ENCODE data around the gene FIBP.

FIBP gene

DNA sequence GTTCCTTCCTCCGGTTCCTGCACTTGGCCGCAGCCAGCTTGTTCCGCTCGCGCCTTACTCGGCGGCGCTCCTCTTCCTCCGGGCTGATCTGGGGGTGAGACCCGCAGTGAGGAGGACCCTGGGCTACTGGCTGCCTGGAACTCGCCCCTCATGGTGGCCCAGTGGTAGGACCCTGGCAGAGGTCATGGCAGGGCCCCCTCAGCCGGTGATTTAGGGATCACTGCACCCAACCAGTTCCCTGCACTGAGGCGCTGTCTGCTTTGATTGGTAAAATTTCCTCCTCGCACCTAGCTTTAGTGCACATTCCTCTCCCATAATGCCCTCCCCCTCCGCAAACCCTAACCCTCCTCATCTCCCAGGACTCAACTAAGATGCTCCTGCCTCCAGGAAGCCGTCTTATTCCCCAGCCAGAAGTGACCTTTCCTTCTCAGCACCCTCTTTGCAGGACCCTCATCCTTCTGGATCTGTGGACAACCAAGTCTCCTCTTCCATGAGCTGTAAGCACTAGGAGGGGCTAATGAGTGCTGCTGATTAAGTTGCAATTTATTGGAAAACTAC lies 5.8 kb upstream of the FIBP start:
- Histone ChIP-seq H3K4me3 (peak overlapping the region in 4 of 7 experiments; percentile 5 to 18 (median 10)), H3K27ac (peak overlapping the region; percentile 40 to 98 (median 83))

DNA sequence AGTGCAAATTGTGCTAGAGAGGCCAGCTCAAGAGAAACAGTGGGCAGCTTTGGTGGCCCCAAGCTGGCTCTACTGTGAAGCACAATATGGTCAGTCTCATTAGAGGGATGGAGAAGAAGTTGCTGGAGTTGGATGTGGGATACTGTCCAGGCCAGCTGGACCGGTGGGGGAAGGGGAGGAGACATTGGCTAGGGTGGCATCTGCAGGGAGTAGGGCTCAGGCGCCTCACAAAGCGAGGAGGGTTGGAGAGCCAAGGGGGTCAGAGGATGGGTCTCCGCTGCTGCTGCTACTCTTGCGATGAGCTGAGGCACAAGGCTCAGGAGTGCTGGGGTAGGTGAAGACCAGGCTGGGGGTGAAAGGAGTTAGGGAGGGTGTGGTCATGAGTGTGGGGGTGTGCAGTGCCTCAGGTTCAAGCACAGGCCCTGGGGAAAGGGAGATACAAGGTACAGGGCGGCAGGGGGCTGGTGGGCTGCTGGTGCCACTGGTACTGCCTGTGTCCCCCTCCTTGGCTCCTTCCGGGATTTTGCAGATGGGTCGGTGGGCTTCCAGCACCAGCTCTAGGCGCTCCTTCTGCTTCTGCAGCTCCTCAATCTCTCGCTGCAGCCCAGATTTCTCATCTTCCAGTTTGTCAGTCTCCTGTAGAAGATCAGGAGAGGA lies 4.5 kb upstream of the FIBP start:
- H3K4me3 ChIP-seq = peak overlapping the region in 4 of 7 experiments; percentile 11 to 78 (median 58)

DNA sequence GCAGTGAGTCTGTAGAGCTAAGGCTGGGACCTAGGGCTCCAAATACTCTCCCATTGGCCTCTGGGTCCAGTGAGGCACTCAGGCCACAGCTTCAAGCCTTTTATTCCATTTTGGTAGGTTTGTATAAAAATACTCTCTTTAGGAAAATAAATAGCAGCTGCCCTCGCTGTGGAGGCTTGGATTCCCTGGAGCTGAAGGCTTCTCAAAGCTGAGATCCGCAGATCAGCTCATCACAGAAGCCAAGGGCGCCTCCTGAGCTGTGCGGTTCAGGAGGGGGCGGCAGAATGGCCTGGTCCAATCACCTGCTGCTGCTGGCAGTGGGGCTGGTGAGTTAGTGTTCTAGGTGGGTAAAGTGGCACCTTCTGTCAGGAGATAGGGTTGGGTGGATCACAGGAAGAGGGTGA lies 3.9 kb upstream of the FIBP start:
- peak overlapping the region; percentile 52 to 78 (median 62) for H3K4me3 ChIP-seq

More for the DNA sequence above, 4.5 kb upstream of the FIBP start:
- H3K27ac ChIP-seq = peak overlapping the region in 18 of 21 experiments; percentile 68 to 98 (median 88)

DNA sequence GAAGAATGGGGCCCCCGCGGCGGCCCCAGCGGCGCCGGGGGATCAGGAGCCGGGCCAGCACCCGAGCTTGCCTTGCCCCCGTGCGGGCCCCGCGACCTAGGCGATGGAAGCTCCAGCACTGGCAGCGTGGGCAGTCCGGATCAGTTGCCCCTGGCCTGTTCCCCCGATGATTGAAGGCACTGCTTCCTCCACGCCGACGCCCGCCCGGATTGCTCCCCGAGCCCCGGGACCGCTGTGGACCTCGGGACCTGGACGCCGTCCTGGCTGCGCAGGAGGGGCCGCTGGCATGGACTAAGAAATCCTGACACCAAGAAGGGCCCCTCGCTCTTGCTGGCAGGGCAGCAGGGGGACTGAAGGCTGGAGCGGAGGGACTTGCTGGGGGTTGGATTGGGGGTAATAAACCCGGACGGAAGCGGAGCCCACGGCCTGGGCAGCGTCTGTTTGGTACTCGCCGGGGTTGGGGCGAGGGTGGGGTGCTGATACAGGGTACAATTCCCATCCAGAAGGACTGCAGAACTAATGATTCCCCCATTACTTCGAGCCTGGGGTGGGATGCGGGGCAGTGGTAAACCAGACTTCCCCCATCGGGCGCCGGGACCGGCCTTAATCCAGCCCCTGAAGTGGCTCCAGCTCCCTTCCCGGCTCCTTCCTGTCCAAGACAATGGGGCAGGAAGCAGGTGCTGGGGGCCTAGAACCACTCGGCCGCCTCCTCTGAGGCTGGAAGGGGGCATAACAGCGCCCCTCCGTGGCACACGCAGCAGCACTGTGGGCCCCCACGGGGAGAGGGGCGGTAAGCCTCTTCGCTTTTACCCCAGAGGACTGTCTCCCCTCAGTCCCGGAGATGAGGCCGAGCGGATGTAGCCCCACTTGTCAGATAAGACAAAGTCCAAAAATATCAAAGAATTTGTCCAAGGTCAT lies 3.2 kb upstream of the FIBP start:
- peak overlapping the region; percentile 60 to 98 (median 88) for H3K27ac ChIP-seq

More for the DNA sequence above, 3.9 kb upstream of the FIBP start:
- peak overlapping the region in 19 of 21 experiments; percentile 80 to 98 (median 89) for H3K27ac ChIP-seq

DNA sequence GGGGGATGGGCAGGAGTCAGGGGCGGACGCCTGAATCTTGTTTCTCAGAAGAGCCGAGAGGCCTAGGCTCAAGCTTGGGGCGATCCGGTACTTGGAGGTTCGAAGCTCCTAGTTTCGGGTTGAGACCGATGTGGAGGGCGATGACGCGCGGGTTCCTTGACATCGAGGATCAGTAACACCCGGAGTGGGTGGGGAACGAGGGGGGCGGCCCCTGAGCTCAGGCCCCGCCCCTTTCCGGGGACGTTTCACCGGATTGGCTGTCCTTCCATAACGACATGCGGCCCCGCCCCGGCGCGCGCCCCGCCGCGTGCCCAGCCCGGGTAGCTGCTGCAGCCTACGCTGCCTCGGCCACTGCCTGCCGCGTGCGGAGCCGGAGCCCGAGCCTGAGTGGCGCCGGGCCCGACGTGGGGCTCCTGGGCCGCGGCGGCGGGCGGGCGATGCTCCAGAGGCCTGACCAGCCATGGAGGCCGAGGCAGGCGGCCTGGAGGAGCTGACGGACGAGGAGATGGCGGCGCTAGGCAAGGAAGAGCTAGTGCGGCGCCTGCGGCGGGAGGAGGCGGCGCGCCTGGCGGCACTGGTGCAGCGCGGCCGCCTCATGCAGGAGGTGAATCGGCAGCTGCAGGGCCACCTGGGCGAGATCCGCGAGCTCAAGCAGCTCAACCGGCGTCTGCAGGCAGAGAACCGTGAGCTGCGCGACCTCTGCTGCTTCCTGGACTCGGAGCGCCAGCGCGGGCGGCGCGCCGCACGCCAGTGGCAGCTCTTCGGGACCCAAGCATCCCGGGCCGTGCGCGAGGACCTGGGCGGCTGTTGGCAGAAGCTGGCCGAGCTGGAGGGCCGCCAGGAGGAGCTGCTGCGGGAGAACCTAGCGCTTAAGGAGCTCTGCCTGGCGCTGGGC lies 2.3 kb upstream of the FIBP start, which contains the start of gene CCDC85B:
TSS of gene CCDC85B (plus strand) at position 350 of the 895 bp plus-strand sequence. CDS start at position 461, 111 bp downstream.
- Histone ChIP-seq H3K27ac (peak within 1 kb of the TSS; percentile 60 to 98 (median 89)), H3K4me3 (peak within 1 kb of the TSS; percentile 52 to 78 (median 62))

More for the DNA sequence above, 3.2 kb upstream of the FIBP start:
- peak overlapping the region; percentile 52 to 78 (median 62) for H3K4me3 ChIP-seq

DNA sequence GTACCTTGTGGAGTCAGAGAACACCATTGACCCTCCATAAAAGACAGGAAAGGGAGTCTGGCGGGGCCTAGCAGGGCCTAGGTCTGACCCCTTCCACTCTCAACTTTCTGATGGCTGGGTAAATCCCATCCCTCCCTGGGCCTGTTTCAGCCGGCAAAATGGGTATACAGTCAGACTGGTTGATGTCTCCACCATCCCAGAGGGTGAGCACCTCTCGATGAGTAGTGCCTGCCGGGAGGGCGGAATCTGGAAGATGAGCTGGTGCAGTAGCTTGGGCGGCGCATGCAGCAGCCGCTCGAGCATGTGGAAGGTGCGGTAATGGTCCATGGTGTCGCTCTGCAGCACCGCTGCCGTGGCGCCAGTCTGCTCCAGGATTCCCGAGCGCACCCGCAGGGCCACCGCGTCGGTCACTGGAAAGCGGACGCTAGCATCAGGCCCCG lies 528 bp downstream of the FIBP start:
- Histone ChIP-seq H3K27ac (peak overlapping the region; percentile 47 to 98 (median 89)), H3K4me3 (peak overlapping the region; percentile 47 to 78 (median 63))

DNA sequence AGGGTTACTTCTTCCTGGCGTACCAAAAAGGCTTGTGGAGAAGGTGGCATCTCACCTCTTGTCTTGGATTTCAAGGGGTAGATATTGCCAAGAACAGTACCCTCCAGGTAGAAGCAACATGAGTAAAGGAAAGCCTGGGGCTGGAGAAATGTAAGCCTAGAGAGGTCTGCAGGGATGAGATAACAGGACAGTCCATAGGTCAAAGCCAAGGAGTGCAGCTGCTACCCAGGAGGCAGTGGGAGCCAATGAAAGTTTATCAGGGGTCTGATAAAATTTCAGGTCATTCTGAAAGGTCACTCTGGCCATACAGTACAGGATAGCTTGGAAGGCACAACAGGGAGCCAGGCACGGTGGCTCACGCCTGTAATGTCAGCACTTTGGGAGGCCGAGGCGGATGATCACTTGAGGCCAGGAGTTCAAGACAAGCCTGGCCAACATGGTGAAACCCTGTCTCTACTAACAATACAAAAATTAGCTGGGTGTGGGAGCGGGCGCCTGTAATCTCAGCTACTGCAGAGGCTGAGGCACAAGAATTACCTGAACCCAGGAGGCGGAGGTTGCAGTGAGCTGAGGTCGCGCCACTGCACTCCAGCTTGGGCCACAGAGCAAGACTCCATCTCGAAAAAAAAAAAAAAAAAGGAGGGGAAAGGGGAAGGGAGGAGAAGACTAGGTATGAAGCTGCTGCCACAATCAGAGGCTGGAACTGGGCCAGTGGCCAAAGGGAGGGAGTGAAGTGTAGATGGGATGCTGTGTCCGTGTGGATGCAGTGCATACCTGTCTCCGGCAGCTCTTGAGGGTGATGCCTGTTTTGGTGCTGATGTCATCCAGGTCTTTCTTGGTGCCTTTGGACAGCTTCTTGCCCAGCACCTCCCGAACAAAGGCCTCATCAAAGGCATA lies 1.2 kb downstream of the FIBP start:
- Histone ChIP-seq H3K27ac (peak overlapping the region in 20 of 21 experiments; percentile 80 to 98 (median 89)), H3K4me3 (peak overlapping the region; percentile 47 to 78 (median 63))

DNA sequence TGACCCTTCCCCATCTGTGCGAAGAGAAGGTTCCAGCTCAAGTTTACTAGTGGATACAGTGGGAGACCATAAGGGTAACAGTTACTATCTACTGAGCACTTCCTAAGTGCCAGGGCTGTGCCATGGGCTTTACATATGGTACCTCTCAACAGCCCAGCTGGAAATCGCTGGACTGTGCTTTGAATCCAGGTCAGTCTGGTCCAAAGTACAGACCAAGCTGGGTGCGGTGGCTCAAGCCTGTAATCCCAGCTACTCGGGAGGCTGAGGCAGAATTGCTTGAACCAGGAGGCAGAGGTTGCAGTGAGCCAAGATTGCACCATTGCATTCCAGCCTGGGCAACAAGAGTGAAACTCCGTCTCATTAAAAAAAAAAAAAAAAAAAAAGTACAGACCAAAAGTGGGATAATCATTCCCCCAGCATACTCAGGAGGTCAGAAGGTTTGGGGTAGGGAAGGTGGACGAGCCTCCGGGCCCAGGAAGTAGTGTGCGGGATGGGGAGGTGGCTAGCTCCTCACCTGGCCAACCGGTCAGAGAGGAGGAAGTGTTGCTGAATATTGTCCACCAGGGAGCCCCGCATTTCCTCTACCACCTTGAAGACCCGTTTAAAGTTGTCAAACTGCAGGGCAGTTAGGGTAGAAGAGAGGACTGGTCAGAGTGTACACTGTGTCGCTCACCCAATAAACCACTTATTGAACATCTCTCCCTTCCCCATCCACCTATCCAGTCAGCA lies 2.3 kb downstream of the FIBP start:
- Histone ChIP-seq H3K4me3 (no peak overlapping the region), H3K27ac (no peak overlapping the region)

DNA sequence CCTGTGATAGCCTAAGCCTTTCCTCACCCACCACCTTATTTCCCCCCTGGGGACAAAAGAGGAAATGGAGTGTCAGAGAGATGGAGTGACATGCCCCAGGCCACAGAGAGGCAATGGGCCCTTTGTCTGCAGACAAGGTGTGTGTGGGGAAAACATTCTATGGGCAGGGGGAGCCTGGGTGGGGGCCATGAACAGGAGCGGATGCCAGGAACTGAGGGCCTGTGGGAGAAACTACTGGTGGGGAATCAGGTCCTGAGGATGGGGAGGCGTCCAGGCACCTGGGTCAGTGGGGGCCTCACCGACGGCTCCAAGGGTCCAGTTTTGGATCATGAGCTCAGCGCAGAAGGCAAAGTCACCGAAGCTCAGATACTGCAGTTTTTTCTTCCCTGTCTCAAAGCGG lies 3.0 kb downstream of the FIBP start:
- Histone ChIP-seq H3K27ac (no peak overlapping the region), H3K4me3 (no peak overlapping the region)

DNA sequence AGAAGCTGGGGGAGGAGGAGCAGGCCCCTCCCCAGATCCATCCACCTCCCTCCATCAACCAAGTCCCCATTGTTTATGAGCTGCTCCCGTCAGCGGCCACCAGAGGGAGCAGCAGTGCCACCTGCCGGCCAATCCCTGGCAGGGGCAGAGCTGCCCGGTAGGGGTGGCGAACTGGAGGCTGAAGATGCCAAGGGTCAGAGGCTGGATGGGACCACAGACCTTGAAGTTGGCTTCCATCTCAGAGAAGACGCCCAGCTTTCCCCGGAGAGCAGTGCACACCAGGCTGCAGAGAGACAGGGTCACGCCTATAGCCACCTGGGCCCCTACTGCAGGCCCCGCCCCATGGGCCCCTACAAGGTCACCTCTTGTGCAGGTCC lies 3.6 kb downstream of the FIBP start:
- H3K4me3 ChIP-seq = no peak overlapping the region

DNA sequence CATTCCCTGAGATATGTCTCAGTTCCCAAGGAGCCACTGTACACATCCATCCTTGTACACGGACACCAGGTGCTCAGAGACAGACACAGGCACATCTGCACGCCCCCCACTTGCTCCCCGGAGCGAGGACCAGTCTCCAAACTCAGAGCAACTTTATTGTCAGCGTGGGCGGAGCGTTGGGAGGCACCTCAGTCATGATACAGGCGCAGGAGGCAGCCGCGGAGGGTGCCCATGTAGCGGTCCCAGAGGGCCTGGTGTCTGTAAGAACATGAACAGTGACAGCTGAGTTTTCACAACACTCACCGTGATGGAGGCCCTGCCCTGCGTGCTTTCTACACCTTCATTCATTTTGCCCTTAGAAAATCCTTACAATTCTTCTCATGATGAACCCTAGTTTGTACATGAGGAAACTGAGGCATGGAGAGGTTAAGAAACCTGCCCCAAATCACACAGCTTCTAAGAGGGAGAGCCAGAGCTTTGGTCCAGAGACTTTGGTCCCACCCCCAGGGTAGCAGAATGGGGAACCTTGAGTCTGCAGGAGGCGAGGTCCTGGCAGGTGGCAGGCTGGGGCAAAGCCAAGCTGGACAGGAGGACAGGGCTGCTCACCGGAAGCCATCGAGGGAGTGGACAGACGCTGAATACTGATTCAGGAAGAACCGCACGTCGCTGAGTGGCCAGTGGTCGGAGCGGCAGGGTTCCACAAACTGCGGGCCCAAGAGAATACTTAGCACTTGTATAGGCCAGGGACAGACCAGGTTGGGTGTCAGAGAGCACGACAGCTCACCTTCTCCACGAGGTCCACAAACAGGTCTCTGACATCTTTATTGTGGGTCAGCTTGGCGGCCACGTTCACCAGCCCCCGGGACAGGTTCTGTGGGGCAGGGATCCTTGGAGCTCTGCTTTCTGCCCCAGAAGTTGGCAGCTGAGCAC lies 4.2 kb downstream of the FIBP start:
- Histone ChIP-seq H3K4me3 (no peak overlapping the region), H3K27ac (no peak overlapping the region)

More for the DNA sequence above, 3.6 kb downstream of the FIBP start:
- no peak overlapping the region for H3K27ac ChIP-seq

DNA sequence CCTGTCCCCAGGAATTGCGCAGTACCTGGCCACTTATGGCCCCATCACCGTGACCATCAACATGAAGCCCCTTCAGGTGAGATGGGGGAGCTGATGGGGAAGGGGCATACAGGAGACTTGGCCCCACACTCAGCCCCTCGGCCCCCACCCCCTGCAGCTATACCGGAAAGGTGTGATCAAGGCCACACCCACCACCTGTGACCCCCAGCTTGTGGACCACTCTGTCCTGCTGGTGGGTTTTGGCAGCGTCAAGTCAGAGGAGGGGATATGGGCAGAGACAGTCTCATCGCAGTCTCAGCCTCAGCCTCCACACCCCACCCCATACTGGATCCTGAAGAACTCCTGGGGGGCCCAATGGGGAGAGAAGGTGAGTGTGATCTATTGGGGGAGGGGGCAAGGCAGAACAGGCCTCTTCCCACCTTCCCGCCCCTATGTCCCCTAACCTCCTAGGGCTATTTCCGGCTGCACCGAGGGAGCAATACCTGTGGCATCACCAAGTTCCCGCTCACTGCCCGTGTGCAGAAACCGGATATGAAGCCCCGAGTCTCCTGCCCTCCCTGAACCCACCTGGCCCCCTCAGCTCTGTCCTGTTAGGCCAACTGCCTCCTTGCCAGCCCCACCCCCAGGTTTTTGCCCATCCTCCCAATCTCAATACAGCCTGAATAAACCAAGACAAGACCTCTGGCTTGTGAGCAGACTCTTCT lies 5.1 kb downstream of the FIBP start:
- no peak overlapping the region for H3K27ac ChIP-seq
- H3K4me3 ChIP-seq = no peak overlapping the region

DNA sequence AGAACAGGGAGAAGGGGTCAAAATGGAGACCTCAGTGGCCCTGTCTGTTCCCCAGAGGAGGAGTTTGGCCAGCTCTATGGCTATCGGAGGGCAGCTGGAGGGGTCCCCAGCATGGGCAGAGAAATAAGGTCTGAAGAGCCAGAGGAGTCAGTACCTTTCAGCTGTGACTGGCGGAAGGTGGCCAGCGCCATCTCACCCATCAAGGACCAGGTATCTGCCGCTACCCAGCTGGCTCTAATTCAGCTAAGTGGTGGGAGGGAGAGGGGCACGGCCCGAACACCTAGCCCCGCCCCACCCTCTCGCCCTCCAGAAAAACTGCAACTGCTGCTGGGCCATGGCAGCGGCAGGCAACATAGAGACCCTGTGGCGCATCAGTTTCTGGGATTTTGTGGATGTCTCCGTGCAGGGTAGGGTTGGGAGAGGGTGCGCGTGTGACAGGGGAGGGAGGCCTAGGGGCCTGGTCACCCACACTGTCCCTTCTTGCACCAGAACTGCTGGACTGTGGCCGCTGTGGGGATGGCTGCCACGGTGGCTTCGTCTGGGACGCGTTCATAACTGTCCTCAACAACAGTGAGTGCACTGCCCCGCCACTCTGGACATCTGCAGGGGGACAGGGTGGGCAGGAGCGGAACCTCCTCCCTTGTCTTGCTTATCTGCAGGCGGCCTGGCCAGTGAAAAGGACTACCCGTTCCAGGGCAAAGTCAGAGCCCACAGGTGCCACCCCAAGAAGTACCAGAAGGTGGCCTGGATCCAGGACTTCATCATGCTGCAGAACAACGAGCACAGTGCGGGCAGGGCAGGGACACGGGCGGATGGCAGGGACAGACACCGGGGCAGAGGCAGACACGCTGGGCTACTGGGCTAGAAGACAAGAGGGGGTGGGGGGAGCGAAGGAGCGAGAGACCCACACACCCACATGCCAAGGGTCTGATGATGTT lies 5.9 kb downstream of the FIBP start:
- no peak overlapping the region for H3K27ac ChIP-seq

DNA sequence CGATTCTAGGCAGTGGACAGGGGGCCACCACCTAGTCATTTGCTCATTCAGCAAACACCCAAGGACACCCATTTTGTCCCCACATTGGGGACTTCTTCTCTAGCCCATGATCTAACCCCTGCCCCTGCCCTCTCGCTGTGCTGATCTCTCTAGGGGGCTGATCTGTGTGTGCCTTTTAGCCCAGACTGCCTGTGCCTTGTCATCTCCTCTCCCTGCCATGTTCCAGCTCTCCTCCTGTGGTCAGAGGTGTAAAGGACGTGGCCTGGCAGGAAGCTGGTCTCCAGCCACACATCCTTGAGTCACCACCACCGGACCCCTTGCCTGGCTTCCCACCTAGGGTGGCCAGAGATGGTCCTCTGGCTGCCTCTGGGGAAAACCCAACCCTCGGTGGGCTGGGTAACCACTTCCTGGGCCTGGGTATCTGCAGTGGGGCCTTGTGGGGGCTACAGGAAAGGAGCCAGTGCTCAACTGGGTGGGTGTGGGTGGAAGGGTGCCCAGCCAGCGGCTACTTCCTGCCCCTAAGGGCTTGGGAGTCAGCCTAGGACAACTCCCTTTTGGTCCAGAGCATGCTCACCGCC lies 7.3 kb downstream of the FIBP start:
- Histone ChIP-seq H3K27ac (peak overlapping the region in 5 of 21 experiments; percentile 7 to 86 (median 57)), H3K4me3 (no peak overlapping the region)

More for the DNA sequence above, 5.9 kb downstream of the FIBP start:
- no peak overlapping the region for H3K4me3 ChIP-seq

All from skin epidermis (tissue), 12 donors.